GM21526 (cell line): ENCODE results near the gene RFTN1.
"Not testable (repeated sequence)": the region's sequence is repeated elsewhere in the genome, so short reads cannot be mapped to it uniquely, and the experiment has no call there.

ENCODE experiments used
- ATAC-seq: cut with Tn5 transposase; IDR thresholded peaks from one replicate; pipeline ENCODE4 v1.9.1; 2021; ENCODE audit warnings: moderate library complexity; ENCODE audit not compliant: unreplicated experiment, low FRiP score

Gene RFTN1

GRCh38 chr3:16490062-16490619, 23.4 kb downstream of the RFTN1 start:
- no peak for ATAC-seq

- ATAC-seq: not testable (repeated sequence)
Measured at GRCh38 chr3:16489326-16490061, 24.0 kb downstream of the RFTN1 start.

GRCh38 chr3:16488637-16489036, 24.9 kb downstream of the RFTN1 start:
- ATAC-seq: no peak

- no peak for ATAC-seq
Measured at GRCh38 chr3:16487511-16488175, 25.9 kb downstream of the RFTN1 start.

- ATAC-seq: no peak
Measured at GRCh38 chr3:16486951-16487480, 26.5 kb downstream of the RFTN1 start.

- ATAC-seq: no peak
Measured at GRCh38 chr3:16486201-16486600, 27.3 kb downstream of the RFTN1 start.

GRCh38 chr3:16485395-16485992, 28.0 kb downstream of the RFTN1 start:
- no peak for ATAC-seq

- ATAC-seq: no peak
Measured at GRCh38 chr3:16484984-16485383, 28.5 kb downstream of the RFTN1 start.

- ATAC-seq: no peak
Measured at GRCh38 chr3:16484216-16484615, 29.3 kb downstream of the RFTN1 start.

GRCh38 chr3:16482770-16483531, 30.5 kb downstream of the RFTN1 start:
- ATAC-seq: peak; percentile 80

GRCh38 chr3:16482194-16482769, 31.2 kb downstream of the RFTN1 start:
- peak; percentile 20 for ATAC-seq

GRCh38 chr3:16481546-16481897, 32.0 kb downstream of the RFTN1 start:
- no peak for ATAC-seq

- ATAC-seq: no peak
Measured at GRCh38 chr3:16480861-16481545, 32.5 kb downstream of the RFTN1 start.

GRCh38 chr3:16478516-16478915, 35.0 kb downstream of the RFTN1 start:
- ATAC-seq: no peak

GRCh38 chr3:16477521-16477920, 36.0 kb downstream of the RFTN1 start:
- no peak for ATAC-seq

GRCh38 chr3:16477056-16477455, 36.4 kb downstream of the RFTN1 start:
- ATAC-seq: no peak

- no peak for ATAC-seq
Measured at GRCh38 chr3:16476636-16477035, 36.9 kb downstream of the RFTN1 start.

- ATAC-seq: no peak
Measured at GRCh38 chr3:16475766-16476165, 37.7 kb downstream of the RFTN1 start.

- ATAC-seq: no peak
Measured at GRCh38 chr3:16474920-16475319, 38.6 kb downstream of the RFTN1 start.

- ATAC-seq: no peak
Measured at GRCh38 chr3:16474216-16474615, 39.3 kb downstream of the RFTN1 start.
